Gastrocnemius medialis (tissue), 4 donors: ENCODE measurements around the gene SLC35F6.

Experiments
- CTCF ChIP-seq, 5 experiments: fragments of 450-650 bp in 3 of 5; fragments of 200-600 bp in 2 of 5; sonication (generic) in 2 of 5; IDR thresholded peaks in 4 of 5; conservative IDR thresholded peaks in 1 of 5; 1 replicate in 4 of 5; 2 replicates in 1 of 5; pipeline ENCODE4 v1.5.1; 2016 to 2019; ENCODE audit warnings: antibody characterized with exemption in 5 of 5, mild to moderate bottlenecking in 3 of 5, moderate library complexity in 3 of 5
- POLR2A ChIP-seq, 2 donors: fragments of 450-650 bp; IDR thresholded peaks; one replicate each; pipeline ENCODE4 v1.6.1; 2017; ENCODE audit warnings: antibody characterized with exemption in 2 of 2, mild to moderate bottlenecking in 2 of 2, moderate library complexity in 2 of 2

- TF ChIP-seq CTCF (IDR thresholded peaks at IDR 0.05 in 4 of 5, conservative IDR thresholded peaks at IDR 0.05 in 1 of 5) (no peak), POLR2A (IDR thresholded peaks at IDR 0.05) (no peak)
These were observed 38.6 kb upstream of the SLC35F6 start for GRCh38 chr2:26725521-26725820.
